Esophagus squamous epithelium (tissue), 5 donors: ENCODE data around the gene LDHAL6B. TPM values are rescaled to one million over a fixed set of nuclear protein-coding genes. Genes with fewer than 3 reads are reported as not detected.

Experiments used
- DNase-seq: peaks from one replicate; lab custom pipeline; 2025; lab: John Stamatoyannopoulos, UW
- H3K27ac ChIP-seq, 4 donors: fragments of 200-600 bp; sonication (generic); one replicate each; pipeline ENCODE4 v1.5.1; 2016 to 2019; ENCODE audit warnings: mild to moderate bottlenecking in 1 of 4
- H3K27me3 ChIP-seq, 4 donors: fragments of 200-600 bp; sonication (generic); 1 replicate in 3 of 4; 2 replicates in 1 of 4; pipeline versions ENCODE4 v1.5.1 to v1.6.0; 2017 to 2021; ENCODE audit warnings: antibody characterized with exemption in 1 of 4
- H3K36me3 ChIP-seq, 3 donors: fragments of 200-600 bp; sonication (generic); one replicate each; pipeline ENCODE4 v1.5.1; 2016 to 2019
- H3K4me1 ChIP-seq, 3 donors: fragments of 200-600 bp; sonication (generic); one replicate each; pipeline ENCODE4 v1.5.1; 2017 to 2019
- H3K4me3 ChIP-seq, 4 donors: fragments of 200-600 bp; sonication (generic); 1 replicate in 3 of 4; 2 replicates in 1 of 4; pipeline ENCODE4 v1.5.1; 2016 to 2019; ENCODE audit warnings: mild to moderate bottlenecking in 2 of 4, moderate library complexity in 1 of 4
- H3K9me3 ChIP-seq, 3 donors: fragments of 200-600 bp; sonication (generic); one replicate each; pipeline ENCODE4 v1.5.1; 2016 to 2019
- POLR2A ChIP-seq, 4 donors: fragments of 450-650 bp; IDR thresholded peaks; one replicate each; pipeline ENCODE4 v1.6.1; 2017; ENCODE audit warnings: antibody characterized with exemption in 4 of 4, mild to moderate bottlenecking in 4 of 4, moderate library complexity in 3 of 4
- WGBS, 2 donors: methylation state at CpG; one replicate each; pipeline ENCODE4 v1.1.5; 2018; 5-methylcytosine and 5-hydroxymethylcytosine counted together
- intact Hi-C: fragments of 100-400 bp; cut with DNase I; formaldehyde crosslinking; loops from one replicate; pipeline ENCODE4 v1.15.0; 2022
- total RNA-seq, 4 donors: library from RNA; depleted of rRNA; stranded (reverse); fragments of >200 nt; gene quantifications; one replicate each; pipeline ENCODE4 v1.1.0, GENCODE V29; 2016
- TF ChIP-seq, protein P1 (sequence below), 6 experiments: fragments of 450-650 bp in 4 of 6; fragments of 200-600 bp in 2 of 6; sonication (generic) in 2 of 6; IDR thresholded peaks; one replicate each; pipeline ENCODE4 v1.5.1; 2016 to 2019; ENCODE audit warnings: antibody characterized with exemption in 6 of 6, mild to moderate bottlenecking in 4 of 6, moderate library complexity in 4 of 6
- donor health status: DM: yes; HTN: yes; CAD: no.

LDHAL6B gene
- total RNA-seq, 4 donors from 2014 or later, result not detected

DNA sequence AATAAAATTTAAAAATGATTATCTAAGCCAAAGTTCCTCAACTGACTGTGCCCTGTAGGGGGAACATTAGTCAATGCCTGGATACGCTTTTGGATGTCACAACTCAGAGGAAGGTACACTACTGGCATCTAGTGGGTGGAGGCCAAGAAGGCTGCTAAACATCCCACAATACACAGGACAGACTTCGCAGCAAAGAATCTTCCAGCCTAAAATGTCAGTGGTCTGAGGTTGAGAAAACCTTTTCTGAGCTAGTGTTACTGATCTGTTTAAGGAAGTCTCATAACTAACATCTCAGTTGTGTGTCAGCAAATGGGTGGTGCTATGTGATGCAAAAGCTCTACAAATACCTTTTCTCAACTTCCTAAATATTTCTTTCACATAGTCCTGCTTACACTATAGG, 20.9 kb upstream of the LDHAL6B start:
- Histone ChIP-seq H3K9me3 (peaks cover 0 to 14% (median 8%) of the 10 kb centered on the region in 3 donors), H3K4me3 (no peak overlapping the region), H3K36me3 (peaks cover 0 to 89% (median 0%) of the 10 kb centered on the region in 3 donors), H3K4me1 (no peaks in the 10 kb centered on the region), H3K27ac (no peak overlapping the region), H3K27me3 (no peaks in the 10 kb centered on the region)
- TF ChIP-seq, protein P1, sequence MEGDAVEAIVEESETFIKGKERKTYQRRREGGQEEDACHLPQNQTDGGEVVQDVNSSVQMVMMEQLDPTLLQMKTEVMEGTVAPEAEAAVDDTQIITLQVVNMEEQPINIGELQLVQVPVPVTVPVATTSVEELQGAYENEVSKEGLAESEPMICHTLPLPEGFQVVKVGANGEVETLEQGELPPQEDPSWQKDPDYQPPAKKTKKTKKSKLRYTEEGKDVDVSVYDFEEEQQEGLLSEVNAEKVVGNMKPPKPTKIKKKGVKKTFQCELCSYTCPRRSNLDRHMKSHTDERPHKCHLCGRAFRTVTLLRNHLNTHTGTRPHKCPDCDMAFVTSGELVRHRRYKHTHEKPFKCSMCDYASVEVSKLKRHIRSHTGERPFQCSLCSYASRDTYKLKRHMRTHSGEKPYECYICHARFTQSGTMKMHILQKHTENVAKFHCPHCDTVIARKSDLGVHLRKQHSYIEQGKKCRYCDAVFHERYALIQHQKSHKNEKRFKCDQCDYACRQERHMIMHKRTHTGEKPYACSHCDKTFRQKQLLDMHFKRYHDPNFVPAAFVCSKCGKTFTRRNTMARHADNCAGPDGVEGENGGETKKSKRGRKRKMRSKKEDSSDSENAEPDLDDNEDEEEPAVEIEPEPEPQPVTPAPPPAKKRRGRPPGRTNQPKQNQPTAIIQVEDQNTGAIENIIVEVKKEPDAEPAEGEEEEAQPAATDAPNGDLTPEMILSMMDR (IDR thresholded peaks at IDR 0.05), result peak in 1 of 6 experiments; percentile 27
- no peak for TF ChIP-seq POLR2A (IDR thresholded peaks at IDR 0.05)
- 57 to 82% methylated on average over 2 of the region's 2 CpGs for WGBS, 2 donors
- DNase-seq, result no peak
- intact Hi-C loops, result no loop called here

DNA sequence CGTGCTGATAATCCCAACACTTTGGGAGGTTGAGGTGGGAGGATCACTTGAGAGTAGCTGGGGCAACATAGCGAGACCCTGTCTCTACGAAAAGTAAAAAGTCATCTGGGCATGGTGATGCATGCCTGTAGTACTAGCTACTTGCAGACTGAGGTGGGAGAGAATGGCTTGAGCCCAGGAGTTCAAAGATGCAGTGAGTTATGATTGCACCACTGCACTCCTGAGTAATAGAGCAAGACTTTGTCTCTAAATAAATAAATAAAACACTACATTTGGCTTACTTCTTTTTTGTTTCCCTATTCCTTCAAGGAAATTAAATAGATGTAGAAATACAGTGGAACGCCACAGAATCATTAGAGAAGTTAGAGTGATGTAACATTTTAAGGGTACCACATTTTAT, 20.1 kb upstream of the LDHAL6B start:
- Histone ChIP-seq H3K9me3 (peaks cover 0 to 13% (median 8%) of the 10 kb centered on the region in 3 donors), H3K27me3 (no peaks in the 10 kb centered on the region), H3K36me3 (peaks cover 0 to 90% (median 0%) of the 10 kb centered on the region in 3 donors), H3K4me3 (no peak overlapping the region), H3K27ac (no peak overlapping the region), H3K4me1 (peaks cover 0 to 7% (median under 1%) of the 10 kb centered on the region in 3 donors)
- intact Hi-C loops, result no loop called here
- no peak for DNase-seq
- WGBS, 2 donors, result 77 to 91% methylated on average over 4 of the region's 4 CpGs
- no peak for TF ChIP-seq POLR2A (IDR thresholded peaks at IDR 0.05)
- TF ChIP-seq, protein P1 (IDR thresholded peaks at IDR 0.05), result no peak

DNA sequence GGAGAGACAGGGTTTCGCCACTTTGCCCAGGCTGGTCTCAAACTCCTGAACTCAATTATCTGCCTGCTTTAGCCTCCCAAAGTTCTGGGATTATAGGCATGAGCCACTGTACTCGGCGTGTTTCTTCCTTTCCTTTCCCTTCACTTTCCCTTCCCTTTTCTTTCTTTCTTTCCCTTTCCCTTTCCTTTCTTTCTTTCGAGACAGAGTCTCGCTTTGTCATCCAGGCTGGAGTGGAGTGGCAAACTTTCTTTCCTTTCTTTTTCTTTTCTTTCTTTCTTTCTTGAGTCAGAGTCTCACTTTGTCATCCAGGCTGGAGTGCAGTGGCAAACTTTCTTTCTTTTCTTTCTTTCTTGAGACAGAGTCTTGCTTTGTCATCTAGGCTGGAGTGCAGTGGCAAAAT, 17.4 kb upstream of the LDHAL6B start:
- no peak for TF ChIP-seq POLR2A (IDR thresholded peaks at IDR 0.05)
- TF ChIP-seq, protein P1 (IDR thresholded peaks at IDR 0.05), result no peak
- Histone ChIP-seq H3K4me3 (no peak overlapping the region), H3K4me1 (peaks cover 4 to 21% (median 14%) of the 10 kb centered on the region in 3 donors), H3K27ac (no peak overlapping the region), H3K9me3 (no peaks in the 10 kb centered on the region), H3K36me3 (peaks cover 0 to 83% (median 0%) of the 10 kb centered on the region in 3 donors), H3K27me3 (no peaks in the 10 kb centered on the region)
- WGBS, 2 donors, result 89 to 91% methylated on average over 5 of the region's 5 CpGs
- intact Hi-C loops, result no loop called here
- no peak for DNase-seq

DNA sequence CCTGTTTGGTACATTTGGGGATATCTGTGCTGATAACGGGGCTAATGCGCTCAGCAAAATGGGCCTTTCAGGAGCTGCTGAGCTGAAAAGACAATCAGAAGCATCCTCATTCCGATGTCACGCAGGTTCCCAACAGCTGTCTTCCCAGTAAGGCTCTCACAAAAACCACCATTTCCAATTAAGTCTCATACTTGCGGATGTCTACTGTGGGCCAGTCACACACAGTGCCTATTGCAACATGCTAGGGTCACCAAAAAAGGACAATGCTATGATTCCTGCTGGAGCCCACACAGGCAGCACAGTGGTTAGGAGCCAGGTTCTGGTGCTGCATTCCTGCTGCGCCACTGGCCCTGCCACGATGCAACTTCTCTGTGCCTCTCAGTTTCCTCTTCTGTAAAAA, 16.4 kb upstream of the LDHAL6B start:
- 85 to 95% methylated on average over 7 of the region's 7 CpGs for WGBS, 2 donors
- no peak overlapping the region for H3K4me3 ChIP-seq
- no peak for DNase-seq
- no peaks in the 10 kb centered on the region for H3K9me3 ChIP-seq
- TF ChIP-seq, protein P1 (IDR thresholded peaks at IDR 0.05), result no peak
- no peak for TF ChIP-seq POLR2A (IDR thresholded peaks at IDR 0.05)
- peaks cover 4 to 21% (median 14%) of the 10 kb centered on the region in 3 donors for H3K4me1 ChIP-seq
- no peak overlapping the region for H3K27ac ChIP-seq
- intact Hi-C loops, result no loop called here
- H3K36me3 ChIP-seq, result peaks cover 5 to 84% (median 7%) of the 10 kb centered on the region in 3 donors
- H3K27me3 ChIP-seq, result no peaks in the 10 kb centered on the region

- Histone ChIP-seq H3K36me3 (peaks cover 7 to 84% (median 10%) of the 10 kb centered on the region in 3 donors), H3K27ac (peak overlapping the region; percentile 49 to 72 (median 54))
Observed at GRCh38 chr15:59191855-59192237, 14.8 kb upstream of the LDHAL6B start.

More at GRCh38 chr15:59191855-59192237, 14.8 kb upstream of the LDHAL6B start:
- Histone ChIP-seq H3K27me3 (no peaks in the 10 kb centered on the region), H3K9me3 (no peaks in the 10 kb centered on the region), H3K4me3 (no peak overlapping the region), H3K4me1 (peaks cover 4 to 21% (median 14%) of the 10 kb centered on the region in 3 donors)
- intact Hi-C loops, result no loop called here
- no peak for TF ChIP-seq POLR2A (IDR thresholded peaks at IDR 0.05)
- TF ChIP-seq, protein P1 (IDR thresholded peaks at IDR 0.05), result no peak
- DNase-seq, result no peak
- WGBS, 2 donors, result 26 to 54% methylated on average over 6 of the region's 6 CpGs
